ENCODE results near the gene IL27RA. TPM values are rescaled to one million over a fixed set of nuclear protein-coding genes. Genes with fewer than 3 reads are reported as not detected.

The IL27RA gene
- 24.4 TPM for polyA plus RNA-seq (2013)

DNA sequence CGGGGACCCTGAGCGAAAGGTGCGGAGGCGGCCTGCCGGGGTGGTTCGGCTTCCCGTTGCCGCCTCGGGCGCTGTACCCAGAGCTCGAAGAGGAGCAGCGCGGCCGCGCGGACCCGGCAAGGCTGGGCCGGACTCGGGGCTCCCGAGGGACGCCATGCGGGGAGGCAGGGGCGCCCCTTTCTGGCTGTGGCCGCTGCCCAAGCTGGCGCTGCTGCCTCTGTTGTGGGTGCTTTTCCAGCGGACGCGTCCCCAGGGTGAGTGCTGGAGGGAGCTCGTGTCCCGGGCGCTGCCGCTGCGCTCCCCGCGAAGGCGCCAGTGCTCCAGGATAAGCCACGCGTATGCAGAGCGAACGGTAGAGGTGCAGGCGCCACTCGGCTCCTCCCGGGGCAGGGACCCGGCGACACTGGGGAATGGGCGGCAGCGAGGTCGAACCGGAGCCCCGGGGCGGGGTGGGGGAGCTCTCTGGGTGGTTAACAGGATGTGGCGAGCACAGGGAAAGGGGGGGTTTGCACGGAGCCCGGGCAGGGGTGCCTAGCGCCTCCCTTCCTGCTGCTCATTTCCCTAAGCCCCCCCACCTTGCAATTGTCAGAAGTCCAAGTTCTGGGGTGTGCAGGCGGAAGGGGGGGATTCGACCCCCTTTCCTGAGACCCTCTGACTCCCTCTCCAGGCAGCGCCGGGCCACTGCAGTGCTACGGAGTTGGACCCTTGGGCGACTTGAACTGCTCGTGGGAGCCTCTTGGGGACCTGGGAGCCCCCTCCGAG is at the start of gene IL27RA:
Gene IL27RA, plus strand, starts transcription at position 44 of the 762 bp plus-strand sequence. Its CDS starts 111 bp downstream, at position 155.
- ChIA-PET POLR2A (interaction anchor here (0.6 to 1.5 kb wide), 8 partner anchors 11 to 160 kb away, joined by 3 to 7 read pairs (median 3); partner anchors contain the start of gene RFX1), CTCF (interaction anchor here (0.5 to 3.1 kb wide), 20 partner anchors 10 to 154 kb away, joined by 3 to 16 read pairs (median 4); partner anchors contain the start of genes MISP3, NANOS3 and RFX1)
- DNase-seq: peak; percentile 84 to 93 (median 92)
- Histone ChIP-seq H3K4me1 (ENCODE audit: control extremely low read depth in 1 of 4, control insufficient read depth in 4 of 4, insufficient read depth in 4 of 4, low read length in 3 of 4) (peaks cover 0 to 14% (median 9%) of the 10 kb centered on the region in 4 experiments), H3K4me3 (ENCODE audit: control insufficient read depth in 1 of 7, extremely low read depth in 1 of 7, insufficient read depth in 4 of 7, low read depth in 2 of 7, low read length in 6 of 7) (peak within 1 kb of the TSS; percentile 67 to 89 (median 84)), H3K27ac (ENCODE audit: insufficient read depth in 1 of 2, low read depth in 1 of 2, low read length in 2 of 2, poor library complexity in 1 of 2, severe bottlenecking in 2 of 2) (peak within 1 kb of the TSS; percentile 64 to 85), H3K36me3 (ENCODE audit: control insufficient read depth in 4 of 4, insufficient read depth in 4 of 4, low read length in 3 of 4) (peaks cover 0 to 5% (median 2%) of the 10 kb centered on the region in 4 experiments), H3K9me3 (ENCODE audit: control extremely low read depth in 1 of 5, control insufficient read depth in 4 of 5, insufficient read depth in 2 of 5, low read depth in 1 of 5, low read length in 4 of 5) (no peaks in the 10 kb centered on the region), H3K27me3 (replicated peaks in 2 of 5; ENCODE audit: control insufficient read depth in 4 of 5, insufficient read depth in 5 of 5, low read length in 4 of 5) (no peaks in the 10 kb centered on the region)
- 0% methylated on average over 38 of the region's 63 CpGs for WGBS (ENCODE audit: insufficient coverage)

DNA sequence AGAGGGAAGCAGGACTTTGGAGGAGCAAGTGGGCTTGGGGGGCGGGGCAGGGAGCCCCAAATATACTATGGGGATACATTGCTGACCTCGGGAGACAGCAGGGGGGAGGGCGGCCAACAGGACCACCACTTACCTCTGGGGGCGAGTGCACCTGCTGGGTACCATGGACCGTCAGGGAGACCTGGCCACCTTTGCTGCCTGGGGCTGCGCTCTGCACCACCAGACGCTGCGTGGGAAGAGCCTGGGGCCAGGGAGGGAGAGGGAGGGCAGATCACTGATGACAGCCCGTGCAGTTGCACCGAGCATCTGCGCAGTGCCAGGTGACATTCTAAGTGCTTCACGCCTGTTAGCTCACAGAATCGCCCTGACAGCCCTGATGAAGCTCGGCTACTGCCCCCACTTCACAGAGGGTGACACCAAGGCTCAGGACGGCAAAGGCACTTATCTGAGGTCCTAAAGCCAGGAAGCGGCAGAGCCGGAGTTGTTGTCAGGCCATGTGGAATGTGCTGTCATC is 49.5 kb upstream of the IL27RA start:
- H3K27ac ChIP-seq (ENCODE audit: insufficient read depth in 1 of 2, low read depth in 1 of 2, low read length in 2 of 2, poor library complexity in 1 of 2, severe bottlenecking in 2 of 2): no peak overlapping the region
- no peak overlapping the region for H3K4me3 ChIP-seq (ENCODE audit: control insufficient read depth in 1 of 7, extremely low read depth in 1 of 7, insufficient read depth in 4 of 7, low read depth in 2 of 7, low read length in 6 of 7)
- DNase-seq: no peak
- H3K4me1 ChIP-seq (ENCODE audit: control extremely low read depth in 1 of 4, control insufficient read depth in 4 of 4, insufficient read depth in 4 of 4, low read length in 3 of 4): peaks cover 0 to 90% (median 76%) of the 10 kb centered on the region in 4 experiments
- peaks cover 0 to 13% (median 6%) of the 10 kb centered on the region in 4 experiments for H3K36me3 ChIP-seq (ENCODE audit: control insufficient read depth in 4 of 4, insufficient read depth in 4 of 4, low read length in 3 of 4)
- no peaks in the 10 kb centered on the region for H3K9me3 ChIP-seq (ENCODE audit: control extremely low read depth in 1 of 5, control insufficient read depth in 4 of 5, insufficient read depth in 2 of 5, low read depth in 1 of 5, low read length in 4 of 5)
- CTCF ChIA-PET: interaction anchor here (0.9 to 2.4 kb wide), 4 partner anchors 12 to 62 kb away, joined by 3 to 6 read pairs (median 4); partner anchors contain the start of gene IL27RA
- POLR2A ChIA-PET: interaction anchor here (0.8 kb wide), 1 partner anchor 113 kb away, joined by 3 read pairs; no protein-coding TSS in a partner anchor
- H3K27me3 ChIP-seq (replicated peaks in 2 of 5; ENCODE audit: control insufficient read depth in 4 of 5, insufficient read depth in 5 of 5, low read length in 4 of 5): no peaks in the 10 kb centered on the region
- WGBS (ENCODE audit: insufficient coverage): 94% methylated on average over 17 of the region's 17 CpGs

DNA sequence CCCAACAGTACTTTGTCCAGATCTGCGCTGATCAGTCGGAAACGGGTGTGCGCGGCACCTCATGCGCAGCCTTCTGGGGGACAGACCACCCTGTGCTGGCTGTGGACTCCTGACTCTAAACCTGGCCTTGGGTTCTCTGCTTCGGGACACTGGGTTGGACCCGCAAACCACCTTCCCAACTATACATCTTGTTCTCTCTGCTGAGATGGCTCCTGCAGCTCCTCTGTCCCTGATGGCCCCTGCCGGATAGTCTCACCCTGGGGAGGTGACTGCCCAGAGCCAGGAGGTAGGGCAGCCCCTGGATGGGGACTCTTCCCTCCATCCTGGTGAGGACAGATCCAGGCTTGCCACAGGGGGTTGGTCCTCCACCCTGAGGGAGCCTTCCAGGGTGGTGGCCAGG is 48.8 kb upstream of the IL27RA start:
- no peak overlapping the region for H3K4me3 ChIP-seq (ENCODE audit: control insufficient read depth in 1 of 7, extremely low read depth in 1 of 7, insufficient read depth in 4 of 7, low read depth in 2 of 7, low read length in 6 of 7)
- no peak for DNase-seq
- H3K4me1 ChIP-seq (ENCODE audit: control extremely low read depth in 1 of 4, control insufficient read depth in 4 of 4, insufficient read depth in 4 of 4, low read length in 3 of 4): peaks cover 3 to 96% (median 83%) of the 10 kb centered on the region in 4 experiments
- ChIA-PET POLR2A (interaction anchor here (0.6 kb wide), 1 partner anchor 120 kb away, joined by 3 read pairs; no protein-coding TSS in a partner anchor), CTCF (interaction anchor here (2.4 kb wide), 1 partner anchor 12 kb away, joined by 6 read pairs; no protein-coding TSS in a partner anchor)
- H3K27me3 ChIP-seq (replicated peaks in 2 of 5; ENCODE audit: control insufficient read depth in 4 of 5, insufficient read depth in 5 of 5, low read length in 4 of 5): no peaks in the 10 kb centered on the region
- H3K27ac ChIP-seq (ENCODE audit: insufficient read depth in 1 of 2, low read depth in 1 of 2, low read length in 2 of 2, poor library complexity in 1 of 2, severe bottlenecking in 2 of 2): no peak overlapping the region
- no peaks in the 10 kb centered on the region for H3K9me3 ChIP-seq (ENCODE audit: control extremely low read depth in 1 of 5, control insufficient read depth in 4 of 5, insufficient read depth in 2 of 5, low read depth in 1 of 5, low read length in 4 of 5)
- H3K36me3 ChIP-seq (ENCODE audit: control insufficient read depth in 4 of 4, insufficient read depth in 4 of 4, low read length in 3 of 4): peaks cover 0 to 13% (median 6%) of the 10 kb centered on the region in 4 experiments
- WGBS (ENCODE audit: insufficient coverage): 98% methylated on average over 9 of the region's 9 CpGs

DNA sequence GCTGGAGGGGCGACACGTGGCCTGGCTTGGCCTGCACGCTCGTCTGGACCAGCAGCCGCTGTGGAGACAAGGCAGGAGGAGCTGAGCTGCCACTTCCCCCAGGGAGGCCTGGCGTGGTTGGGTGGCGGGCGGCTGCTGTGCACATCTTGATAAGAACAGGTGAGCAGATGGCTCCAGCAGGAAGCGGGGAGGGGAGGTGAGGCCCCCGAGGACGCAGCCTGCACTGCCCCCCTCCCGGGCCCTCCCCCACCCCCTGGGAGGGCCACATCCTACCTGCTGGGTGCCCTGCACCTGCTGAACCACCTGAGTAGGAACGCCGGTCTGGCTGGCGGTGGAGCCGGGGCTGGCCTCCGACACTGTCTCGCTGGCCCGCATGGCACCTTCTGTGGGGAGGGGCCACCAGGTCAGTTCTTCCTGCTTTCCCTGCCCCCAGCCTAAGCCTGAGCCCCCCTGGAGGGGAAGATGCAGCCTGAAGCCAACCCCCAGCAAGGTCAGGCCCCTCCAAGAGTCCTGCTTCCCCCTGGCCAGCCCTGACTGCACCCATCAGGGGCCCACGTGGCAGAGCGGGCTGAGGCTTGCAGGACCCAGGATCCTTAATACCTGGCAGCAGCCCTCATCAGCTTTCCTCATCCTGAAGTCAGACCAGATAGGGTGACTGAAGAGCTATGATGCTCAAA is 48.2 kb upstream of the IL27RA start:
- DNase-seq: no peak
- WGBS (ENCODE audit: insufficient coverage): 87% methylated on average over 17 of the region's 21 CpGs
- Histone ChIP-seq H3K36me3 (ENCODE audit: control insufficient read depth in 4 of 4, insufficient read depth in 4 of 4, low read length in 3 of 4) (peaks cover 0 to 13% (median 6%) of the 10 kb centered on the region in 4 experiments), H3K27ac (ENCODE audit: insufficient read depth in 1 of 2, low read depth in 1 of 2, low read length in 2 of 2, poor library complexity in 1 of 2, severe bottlenecking in 2 of 2) (no peak overlapping the region), H3K4me3 (ENCODE audit: control insufficient read depth in 1 of 7, extremely low read depth in 1 of 7, insufficient read depth in 4 of 7, low read depth in 2 of 7, low read length in 6 of 7) (no peak overlapping the region), H3K27me3 (replicated peaks in 2 of 5; ENCODE audit: control insufficient read depth in 4 of 5, insufficient read depth in 5 of 5, low read length in 4 of 5) (no peaks in the 10 kb centered on the region), H3K9me3 (ENCODE audit: control extremely low read depth in 1 of 5, control insufficient read depth in 4 of 5, insufficient read depth in 2 of 5, low read depth in 1 of 5, low read length in 4 of 5) (no peaks in the 10 kb centered on the region), H3K4me1 (ENCODE audit: control extremely low read depth in 1 of 4, control insufficient read depth in 4 of 4, insufficient read depth in 4 of 4, low read length in 3 of 4) (peaks cover 3 to 96% (median 83%) of the 10 kb centered on the region in 4 experiments)
- POLR2A ChIA-PET: interaction anchor here (0.6 kb wide), 1 partner anchor 120 kb away, joined by 3 read pairs; no protein-coding TSS in a partner anchor
- CTCF ChIA-PET: interaction anchor here (0.7 to 2.4 kb wide), 3 partner anchors 8 to 13 kb away, joined by 3 to 6 read pairs (median 3); no protein-coding TSS in a partner anchor

DNA sequence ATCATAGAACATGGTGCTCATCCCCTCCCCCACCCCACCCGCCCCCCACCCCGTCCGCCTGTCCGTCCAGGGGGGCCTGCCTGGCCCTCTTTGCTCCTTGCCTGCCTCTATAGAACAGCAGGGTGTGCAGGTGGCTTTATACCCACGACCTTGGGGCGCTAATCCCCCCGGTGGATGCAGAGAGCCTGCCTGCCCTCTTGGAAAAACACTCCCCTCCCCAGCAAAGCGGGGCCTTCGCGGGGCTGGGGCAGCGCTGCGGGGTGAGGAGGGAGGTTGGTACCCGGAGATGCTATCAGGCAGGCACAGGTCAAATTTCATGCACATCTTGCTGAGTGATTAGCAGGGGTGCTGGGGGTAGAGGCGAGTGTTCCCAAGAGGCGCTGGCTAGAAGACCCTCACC is 47.4 kb upstream of the IL27RA start:
- POLR2A ChIA-PET: no interaction called here
- no peak for DNase-seq
- no peaks in the 10 kb centered on the region for H3K27me3 ChIP-seq (replicated peaks in 2 of 5; ENCODE audit: control insufficient read depth in 4 of 5, insufficient read depth in 5 of 5, low read length in 4 of 5)
- 74% methylated on average over 5 of the region's 15 CpGs for WGBS (ENCODE audit: insufficient coverage)
- peaks cover 3 to 96% (median 84%) of the 10 kb centered on the region in 4 experiments for H3K4me1 ChIP-seq (ENCODE audit: control extremely low read depth in 1 of 4, control insufficient read depth in 4 of 4, insufficient read depth in 4 of 4, low read length in 3 of 4)
- H3K9me3 ChIP-seq (ENCODE audit: control extremely low read depth in 1 of 5, control insufficient read depth in 4 of 5, insufficient read depth in 2 of 5, low read depth in 1 of 5, low read length in 4 of 5): no peaks in the 10 kb centered on the region
- H3K36me3 ChIP-seq (ENCODE audit: control insufficient read depth in 4 of 4, insufficient read depth in 4 of 4, low read length in 3 of 4): peaks cover 0 to 13% (median 8%) of the 10 kb centered on the region in 4 experiments
- CTCF ChIA-PET: interaction anchor here (1.0 to 1.4 kb wide), 4 partner anchors 11 to 64 kb away, joined by 3 to 5 read pairs (median 4); no protein-coding TSS in a partner anchor
- no peak overlapping the region for H3K4me3 ChIP-seq (ENCODE audit: control insufficient read depth in 1 of 7, extremely low read depth in 1 of 7, insufficient read depth in 4 of 7, low read depth in 2 of 7, low read length in 6 of 7)
- H3K27ac ChIP-seq (ENCODE audit: insufficient read depth in 1 of 2, low read depth in 1 of 2, low read length in 2 of 2, poor library complexity in 1 of 2, severe bottlenecking in 2 of 2): no peak overlapping the region

DNA sequence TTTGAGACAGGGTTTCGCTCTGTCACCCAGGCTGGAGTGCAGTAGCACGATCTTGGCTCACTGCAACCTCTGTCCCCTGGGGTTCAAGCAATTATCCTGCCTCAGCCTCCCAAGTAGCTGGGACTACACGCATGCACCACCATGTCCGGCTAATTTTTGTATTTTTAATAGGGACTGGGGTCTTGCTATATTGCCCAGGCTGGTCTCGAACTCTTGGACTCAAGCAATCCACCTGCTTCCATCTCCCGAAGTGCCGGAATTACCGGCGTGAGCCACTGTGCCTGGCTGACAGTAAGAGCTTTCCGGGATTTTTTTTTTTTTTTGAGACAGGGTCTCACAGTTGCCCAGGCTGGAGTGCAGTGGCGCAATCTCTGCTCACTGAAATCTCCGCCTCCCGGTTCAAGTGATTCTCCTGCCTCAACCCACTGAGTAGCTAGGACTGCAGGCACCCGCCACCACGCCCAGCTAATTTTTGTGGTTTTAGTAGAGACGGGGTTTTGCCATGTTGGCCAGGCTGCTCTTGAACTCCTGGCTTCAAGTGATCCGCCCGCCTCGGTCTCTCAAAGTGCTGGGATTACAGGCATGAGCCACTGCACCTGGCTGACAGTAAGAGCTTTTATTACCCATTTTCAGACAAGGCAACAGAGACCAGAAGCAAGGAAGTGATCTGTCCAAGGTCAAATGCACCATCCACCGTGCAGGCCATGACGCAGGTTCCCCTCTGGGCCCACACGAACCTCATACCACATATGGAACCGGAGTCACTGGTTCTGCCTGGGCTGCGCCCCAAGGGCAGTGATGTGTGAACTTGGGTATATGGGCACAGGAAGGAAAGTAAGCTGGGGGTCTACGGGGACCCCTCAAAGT is 46.5 kb upstream of the IL27RA start:
- ChIA-PET CTCF (interaction anchor here (1.0 to 5.7 kb wide), 5 partner anchors 14 to 63 kb away, joined by 3 to 39 read pairs (median 5); partner anchors contain the start of gene RFX1), POLR2A (interaction anchor here (4.0 kb wide), 1 partner anchor 20 kb away, joined by 29 read pairs; the partner anchor contains the start of gene RFX1)
- Histone ChIP-seq H3K27ac (ENCODE audit: insufficient read depth in 1 of 2, low read depth in 1 of 2, low read length in 2 of 2, poor library complexity in 1 of 2, severe bottlenecking in 2 of 2) (peak overlapping the region in 1 of 2 experiments; percentile 81), H3K4me1 (ENCODE audit: control extremely low read depth in 1 of 4, control insufficient read depth in 4 of 4, insufficient read depth in 4 of 4, low read length in 3 of 4) (peaks cover 3 to 96% (median 79%) of the 10 kb centered on the region in 4 experiments), H3K36me3 (ENCODE audit: control insufficient read depth in 4 of 4, insufficient read depth in 4 of 4, low read length in 3 of 4) (peaks cover 0 to 20% (median 7%) of the 10 kb centered on the region in 4 experiments), H3K4me3 (ENCODE audit: control insufficient read depth in 1 of 7, extremely low read depth in 1 of 7, insufficient read depth in 4 of 7, low read depth in 2 of 7, low read length in 6 of 7) (no peak overlapping the region), H3K27me3 (replicated peaks in 2 of 5; ENCODE audit: control insufficient read depth in 4 of 5, insufficient read depth in 5 of 5, low read length in 4 of 5) (no peaks in the 10 kb centered on the region), H3K9me3 (ENCODE audit: control extremely low read depth in 1 of 5, control insufficient read depth in 4 of 5, insufficient read depth in 2 of 5, low read depth in 1 of 5, low read length in 4 of 5) (no peaks in the 10 kb centered on the region)
- WGBS (ENCODE audit: insufficient coverage): 85% methylated on average over 17 of the region's 25 CpGs
- DNase-seq: no peak

Measured in common myeloid progenitor, CD34-positive (primary cell).